Measurements from ENCODE around the gene RNASE12.
"Not testable (repeated sequence)": the region's sequence is repeated elsewhere in the genome, so short reads cannot be mapped to it uniquely, and the experiment has no call there.

DNA sequence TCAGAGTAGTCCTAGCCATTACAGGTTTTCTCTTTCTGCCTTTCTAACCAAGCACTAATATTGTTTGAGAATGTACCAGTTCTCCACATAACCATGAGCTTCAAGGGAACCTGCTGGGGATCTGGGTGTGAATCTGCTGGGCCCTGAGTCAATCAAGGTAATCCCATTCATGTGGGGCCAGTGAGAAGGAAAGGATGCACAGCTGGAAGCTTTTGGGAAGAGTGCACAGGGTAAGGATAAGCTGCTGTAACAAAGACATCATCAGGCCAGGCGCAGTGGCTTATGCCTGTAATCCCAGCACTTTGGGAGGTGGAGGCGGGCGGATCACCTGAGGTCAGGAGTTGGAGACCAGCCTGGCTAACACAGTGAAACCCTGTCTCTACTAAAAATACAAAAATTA is 4.5 kb upstream of the RNASE12 start:
- not testable (repeated sequence) for TF ChIP-seq ZSCAN32 (CRISPR knock-in tag; IDR thresholded peaks at IDR 0.05); ZNF232 (CRISPR knock-in tag; IDR thresholded peaks at IDR 0.05); FOXM1 (IDR thresholded peaks at IDR 0.05; ENCODE audit: low read depth); FOXM1 (CRISPR knock-in tag; IDR thresholded peaks at IDR 0.05; ENCODE audit: low read depth); HDAC2 (IDR thresholded peaks at IDR 0.05); KDM1A (IDR thresholded peaks at IDR 0.05); EGR1 (conservative IDR thresholded peaks at IDR 0.05); SMAD3 (CRISPR knock-in tag; conservative IDR thresholded peaks at IDR 0.05)
- TF ChIP-seq, protein P1, sequence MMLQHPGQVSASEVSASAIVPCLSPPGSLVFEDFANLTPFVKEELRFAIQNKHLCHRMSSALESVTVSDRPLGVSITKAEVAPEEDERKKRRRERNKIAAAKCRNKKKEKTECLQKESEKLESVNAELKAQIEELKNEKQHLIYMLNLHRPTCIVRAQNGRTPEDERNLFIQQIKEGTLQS (IDR thresholded peaks at IDR 0.05): not testable (repeated sequence)
- TF ChIP-seq, protein P1 (CRISPR knock-in tag; conservative IDR thresholded peaks at IDR 0.05): not testable (repeated sequence)
- TF ChIP-seq, protein P2, sequence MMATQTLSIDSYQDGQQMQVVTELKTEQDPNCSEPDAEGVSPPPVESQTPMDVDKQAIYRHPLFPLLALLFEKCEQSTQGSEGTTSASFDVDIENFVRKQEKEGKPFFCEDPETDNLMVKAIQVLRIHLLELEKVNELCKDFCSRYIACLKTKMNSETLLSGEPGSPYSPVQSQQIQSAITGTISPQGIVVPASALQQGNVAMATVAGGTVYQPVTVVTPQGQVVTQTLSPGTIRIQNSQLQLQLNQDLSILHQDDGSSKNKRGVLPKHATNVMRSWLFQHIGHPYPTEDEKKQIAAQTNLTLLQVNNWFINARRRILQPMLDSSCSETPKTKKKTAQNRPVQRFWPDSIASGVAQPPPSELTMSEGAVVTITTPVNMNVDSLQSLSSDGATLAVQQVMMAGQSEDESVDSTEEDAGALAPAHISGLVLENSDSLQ (IDR thresholded peaks at IDR 0.05): not testable (repeated sequence)
- TF ChIP-seq, protein P3, sequence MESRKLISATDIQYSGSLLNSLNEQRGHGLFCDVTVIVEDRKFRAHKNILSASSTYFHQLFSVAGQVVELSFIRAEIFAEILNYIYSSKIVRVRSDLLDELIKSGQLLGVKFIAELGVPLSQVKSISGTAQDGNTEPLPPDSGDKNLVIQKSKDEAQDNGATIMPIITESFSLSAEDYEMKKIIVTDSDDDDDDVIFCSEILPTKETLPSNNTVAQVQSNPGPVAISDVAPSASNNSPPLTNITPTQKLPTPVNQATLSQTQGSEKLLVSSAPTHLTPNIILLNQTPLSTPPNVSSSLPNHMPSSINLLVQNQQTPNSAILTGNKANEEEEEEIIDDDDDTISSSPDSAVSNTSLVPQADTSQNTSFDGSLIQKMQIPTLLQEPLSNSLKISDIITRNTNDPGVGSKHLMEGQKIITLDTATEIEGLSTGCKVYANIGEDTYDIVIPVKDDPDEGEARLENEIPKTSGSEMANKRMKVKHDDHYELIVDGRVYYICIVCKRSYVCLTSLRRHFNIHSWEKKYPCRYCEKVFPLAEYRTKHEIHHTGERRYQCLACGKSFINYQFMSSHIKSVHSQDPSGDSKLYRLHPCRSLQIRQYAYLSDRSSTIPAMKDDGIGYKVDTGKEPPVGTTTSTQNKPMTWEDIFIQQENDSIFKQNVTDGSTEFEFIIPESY (CRISPR knock-in tag; IDR thresholded peaks at IDR 0.05): not testable (repeated sequence)
- TF ChIP-seq, protein P4, sequence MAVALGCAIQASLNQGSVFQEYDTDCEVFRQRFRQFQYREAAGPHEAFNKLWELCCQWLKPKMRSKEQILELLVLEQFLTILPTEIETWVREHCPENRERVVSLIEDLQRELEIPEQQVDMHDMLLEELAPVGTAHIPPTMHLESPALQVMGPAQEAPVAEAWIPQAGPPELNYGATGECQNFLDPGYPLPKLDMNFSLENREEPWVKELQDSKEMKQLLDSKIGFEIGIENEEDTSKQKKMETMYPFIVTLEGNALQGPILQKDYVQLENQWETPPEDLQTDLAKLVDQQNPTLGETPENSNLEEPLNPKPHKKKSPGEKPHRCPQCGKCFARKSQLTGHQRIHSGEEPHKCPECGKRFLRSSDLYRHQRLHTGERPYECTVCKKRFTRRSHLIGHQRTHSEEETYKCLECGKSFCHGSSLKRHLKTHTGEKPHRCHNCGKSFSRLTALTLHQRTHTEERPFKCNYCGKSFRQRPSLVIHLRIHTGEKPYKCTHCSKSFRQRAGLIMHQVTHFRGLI (CRISPR knock-in tag; IDR thresholded peaks at IDR 0.05): not testable (repeated sequence)
- TF ChIP-seq, protein P5, sequence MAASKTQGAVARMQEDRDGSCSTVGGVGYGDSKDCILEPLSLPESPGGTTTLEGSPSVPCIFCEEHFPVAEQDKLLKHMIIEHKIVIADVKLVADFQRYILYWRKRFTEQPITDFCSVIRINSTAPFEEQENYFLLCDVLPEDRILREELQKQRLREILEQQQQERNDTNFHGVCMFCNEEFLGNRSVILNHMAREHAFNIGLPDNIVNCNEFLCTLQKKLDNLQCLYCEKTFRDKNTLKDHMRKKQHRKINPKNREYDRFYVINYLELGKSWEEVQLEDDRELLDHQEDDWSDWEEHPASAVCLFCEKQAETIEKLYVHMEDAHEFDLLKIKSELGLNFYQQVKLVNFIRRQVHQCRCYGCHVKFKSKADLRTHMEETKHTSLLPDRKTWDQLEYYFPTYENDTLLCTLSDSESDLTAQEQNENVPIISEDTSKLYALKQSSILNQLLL (CRISPR knock-in tag; IDR thresholded peaks at IDR 0.05; ENCODE audit: borderline replicate concordance): not testable (repeated sequence)
- TF ChIP-seq, protein P6, sequence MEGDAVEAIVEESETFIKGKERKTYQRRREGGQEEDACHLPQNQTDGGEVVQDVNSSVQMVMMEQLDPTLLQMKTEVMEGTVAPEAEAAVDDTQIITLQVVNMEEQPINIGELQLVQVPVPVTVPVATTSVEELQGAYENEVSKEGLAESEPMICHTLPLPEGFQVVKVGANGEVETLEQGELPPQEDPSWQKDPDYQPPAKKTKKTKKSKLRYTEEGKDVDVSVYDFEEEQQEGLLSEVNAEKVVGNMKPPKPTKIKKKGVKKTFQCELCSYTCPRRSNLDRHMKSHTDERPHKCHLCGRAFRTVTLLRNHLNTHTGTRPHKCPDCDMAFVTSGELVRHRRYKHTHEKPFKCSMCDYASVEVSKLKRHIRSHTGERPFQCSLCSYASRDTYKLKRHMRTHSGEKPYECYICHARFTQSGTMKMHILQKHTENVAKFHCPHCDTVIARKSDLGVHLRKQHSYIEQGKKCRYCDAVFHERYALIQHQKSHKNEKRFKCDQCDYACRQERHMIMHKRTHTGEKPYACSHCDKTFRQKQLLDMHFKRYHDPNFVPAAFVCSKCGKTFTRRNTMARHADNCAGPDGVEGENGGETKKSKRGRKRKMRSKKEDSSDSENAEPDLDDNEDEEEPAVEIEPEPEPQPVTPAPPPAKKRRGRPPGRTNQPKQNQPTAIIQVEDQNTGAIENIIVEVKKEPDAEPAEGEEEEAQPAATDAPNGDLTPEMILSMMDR (IDR thresholded peaks at IDR 0.05 in 2 of 3, conservative IDR thresholded peaks at IDR 0.05 in 1 of 3; ENCODE audit: insufficient read depth in 2 of 3, low read depth in 1 of 3, low read length in 3 of 3): not testable (repeated sequence)
- TF ChIP-seq, protein P7, sequence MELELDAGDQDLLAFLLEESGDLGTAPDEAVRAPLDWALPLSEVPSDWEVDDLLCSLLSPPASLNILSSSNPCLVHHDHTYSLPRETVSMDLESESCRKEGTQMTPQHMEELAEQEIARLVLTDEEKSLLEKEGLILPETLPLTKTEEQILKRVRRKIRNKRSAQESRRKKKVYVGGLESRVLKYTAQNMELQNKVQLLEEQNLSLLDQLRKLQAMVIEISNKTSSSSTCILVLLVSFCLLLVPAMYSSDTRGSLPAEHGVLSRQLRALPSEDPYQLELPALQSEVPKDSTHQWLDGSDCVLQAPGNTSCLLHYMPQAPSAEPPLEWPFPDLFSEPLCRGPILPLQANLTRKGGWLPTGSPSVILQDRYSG (tag; conservative IDR thresholded peaks at IDR 0.05; ENCODE audit: low read depth): not testable (repeated sequence)

Data from K562 (cell line).